Muscle layer of duodenum (tissue), 2 donors: ENCODE measurements around the gene UBE2V1.

ENCODE experiments used
- H3K27ac ChIP-seq: one replicate; pipeline ENCODE4 v1.7.0; 2013; ENCODE audit warnings: mild to moderate bottlenecking, low read length
- H3K27me3 ChIP-seq: one replicate; pipeline ENCODE4 v1.7.0; 2013; ENCODE audit warnings: low read depth, mild to moderate bottlenecking, control low read depth, low read length
- H3K36me3 ChIP-seq, 2 donors: one replicate each; pipeline ENCODE4 v1.7.0; 2013; ENCODE audit warnings: low read length in 2 of 2, control low read depth in 1 of 2, mild to moderate bottlenecking in 1 of 2; ENCODE audit not compliant: insufficient read depth in 2 of 2, control insufficient read depth in 1 of 2
- H3K4me1 ChIP-seq, 2 donors: one replicate each; pipeline ENCODE4 v1.7.0; 2013; ENCODE audit warnings: low read length in 2 of 2, mild to moderate bottlenecking in 2 of 2, control low read depth in 1 of 2, moderate library complexity in 1 of 2; ENCODE audit not compliant: insufficient read depth in 2 of 2, control insufficient read depth in 1 of 2
- H3K4me3 ChIP-seq, 2 donors: one replicate each; pipeline ENCODE4 v1.7.0; 2013; ENCODE audit warnings: low read length in 2 of 2, low read depth in 1 of 2, mild to moderate bottlenecking in 1 of 2
- H3K9me3 ChIP-seq, 2 donors: one replicate each; pipeline ENCODE4 v1.7.0; 2013; ENCODE audit warnings: low read length in 2 of 2, control low read depth in 1 of 2, mild to moderate bottlenecking in 1 of 2; ENCODE audit not compliant: control insufficient read depth in 1 of 2
- donor health status: healthy.

The UBE2V1 gene

GRCh38 chr20:50056951-50057713 is 55.8 kb downstream of the UBE2V1 start:
- H3K27ac ChIP-seq = no peak overlapping the region
- no peaks in the 10 kb centered on the region for H3K36me3 ChIP-seq
- no peak overlapping the region for H3K4me3 ChIP-seq
- no peaks in the 10 kb centered on the region for H3K9me3 ChIP-seq
- peaks cover 0 to 8% of the 10 kb centered on the region in 2 donors for H3K4me1 ChIP-seq
- H3K27me3 ChIP-seq = no peaks in the 10 kb centered on the region

- no peaks in the 10 kb centered on the region for H3K36me3 ChIP-seq
- no peak overlapping the region for H3K4me3 ChIP-seq
- no peak overlapping the region for H3K27ac ChIP-seq
- no peaks in the 10 kb centered on the region for H3K27me3 ChIP-seq
- no peaks in the 10 kb centered on the region for H3K9me3 ChIP-seq
- H3K4me1 ChIP-seq = peaks cover 0 to 8% of the 10 kb centered on the region in 2 donors
These were observed 56.5 kb downstream of the UBE2V1 start for GRCh38 chr20:50056408-50056926.

GRCh38 chr20:50055524-50056083 is 57.3 kb downstream of the UBE2V1 start:
- no peak overlapping the region for H3K4me3 ChIP-seq
- peaks cover 0 to 8% of the 10 kb centered on the region in 2 donors for H3K4me1 ChIP-seq
- H3K9me3 ChIP-seq = no peaks in the 10 kb centered on the region
- H3K27ac ChIP-seq = no peak overlapping the region
- H3K36me3 ChIP-seq = no peaks in the 10 kb centered on the region
- no peaks in the 10 kb centered on the region for H3K27me3 ChIP-seq

- no peaks in the 10 kb centered on the region for H3K27me3 ChIP-seq
- no peak overlapping the region for H3K27ac ChIP-seq
- no peak overlapping the region for H3K4me3 ChIP-seq
- no peaks in the 10 kb centered on the region for H3K9me3 ChIP-seq
- H3K36me3 ChIP-seq = no peaks in the 10 kb centered on the region
- H3K4me1 ChIP-seq = peaks cover 0 to 8% of the 10 kb centered on the region in 2 donors
These were observed 58.1 kb downstream of the UBE2V1 start for GRCh38 chr20:50054626-50055511.

- Histone ChIP-seq H3K27me3 (no peaks in the 10 kb centered on the region), H3K4me3 (no peak overlapping the region), H3K9me3 (no peaks in the 10 kb centered on the region), H3K27ac (no peak overlapping the region), H3K4me1 (peaks cover 0 to 8% of the 10 kb centered on the region in 2 donors), H3K36me3 (no peaks in the 10 kb centered on the region)
These were observed 58.8 kb downstream of the UBE2V1 start for GRCh38 chr20:50054231-50054547.

- peaks cover 0 to 8% of the 10 kb centered on the region in 2 donors for H3K4me1 ChIP-seq
- no peaks in the 10 kb centered on the region for H3K36me3 ChIP-seq
- H3K27ac ChIP-seq = no peak overlapping the region
- H3K4me3 ChIP-seq = no peak overlapping the region
- H3K27me3 ChIP-seq = no peaks in the 10 kb centered on the region
- H3K9me3 ChIP-seq = no peaks in the 10 kb centered on the region
These were observed 59.4 kb downstream of the UBE2V1 start for GRCh38 chr20:50053362-50054230.

GRCh38 chr20:50052550-50053361 is 60.2 kb downstream of the UBE2V1 start:
- peaks cover 0 to 8% of the 10 kb centered on the region in 2 donors for H3K4me1 ChIP-seq
- H3K36me3 ChIP-seq = no peaks in the 10 kb centered on the region
- H3K9me3 ChIP-seq = no peaks in the 10 kb centered on the region
- H3K27me3 ChIP-seq = no peaks in the 10 kb centered on the region
- H3K27ac ChIP-seq = no peak overlapping the region
- H3K4me3 ChIP-seq = no peak overlapping the region

- Histone ChIP-seq H3K4me1 (peaks cover 0 to 8% of the 10 kb centered on the region in 2 donors), H3K4me3 (no peak overlapping the region), H3K27ac (no peak overlapping the region)
These were observed 62.2 kb downstream of the UBE2V1 start for GRCh38 chr20:50050660-50051308.

GRCh38 chr20:50050214-50050613 is 62.7 kb downstream of the UBE2V1 start:
- Histone ChIP-seq H3K4me1 (peaks cover 0 to 6% of the 10 kb centered on the region in 2 donors), H3K36me3 (no peaks in the 10 kb centered on the region), H3K4me3 (no peak overlapping the region), H3K9me3 (no peaks in the 10 kb centered on the region), H3K27me3 (no peaks in the 10 kb centered on the region), H3K27ac (no peak overlapping the region)

More at GRCh38 chr20:50050660-50051308, 62.2 kb downstream of the UBE2V1 start:
- H3K27me3 ChIP-seq = no peaks in the 10 kb centered on the region
- no peaks in the 10 kb centered on the region for H3K36me3 ChIP-seq
- H3K9me3 ChIP-seq = no peaks in the 10 kb centered on the region
